HG03280 (cell line): ENCODE results near the gene TAS1R1.
A peak's percentile ranks its signal among the peaks of the same experiment; 100 is the strongest.

Experiments
- ATAC-seq: cut with Tn5 transposase; IDR thresholded peaks from one replicate; pipeline ENCODE4 v1.9.1; 2021; ENCODE audit warnings: mild to moderate bottlenecking, moderate library complexity; ENCODE audit not compliant: unreplicated experiment

The TAS1R1 gene

DNA sequence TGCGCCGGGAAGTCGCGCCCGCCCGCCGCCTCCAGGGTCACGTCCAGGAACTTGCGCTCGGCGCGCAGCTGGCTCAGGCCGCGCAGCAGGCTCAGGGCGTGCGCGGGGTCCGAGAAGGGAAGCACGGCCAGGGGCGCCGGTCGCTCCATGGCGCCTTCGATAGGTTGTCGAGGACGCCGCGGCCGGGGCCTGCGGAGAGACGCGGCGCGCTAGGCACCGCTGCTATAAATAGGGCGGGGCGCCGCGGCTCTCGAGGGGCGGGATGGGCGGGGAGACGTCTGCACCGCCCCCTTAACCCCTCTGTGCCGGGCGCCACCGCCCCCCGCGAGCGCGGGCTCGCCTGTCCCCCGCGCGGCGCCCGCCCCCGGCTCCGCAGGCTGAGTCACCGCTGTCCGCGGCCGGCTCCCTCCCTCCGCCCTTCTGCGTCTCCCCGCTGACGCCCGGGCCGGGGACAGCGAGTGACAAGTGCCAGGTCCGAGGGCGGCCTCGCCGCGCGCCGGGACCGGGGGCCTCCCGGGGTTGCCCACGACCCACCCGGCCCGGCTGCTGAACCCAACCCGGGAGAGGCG is 47.6 kb downstream of the TAS1R1 start, which contains the start of gene KLHL21:
Gene KLHL21 (minus strand): TSS at position 201 of the 569 bp plus-strand sequence. CDS start 52 bp downstream, at position 149.
- peak; percentile 56 for ATAC-seq

DNA sequence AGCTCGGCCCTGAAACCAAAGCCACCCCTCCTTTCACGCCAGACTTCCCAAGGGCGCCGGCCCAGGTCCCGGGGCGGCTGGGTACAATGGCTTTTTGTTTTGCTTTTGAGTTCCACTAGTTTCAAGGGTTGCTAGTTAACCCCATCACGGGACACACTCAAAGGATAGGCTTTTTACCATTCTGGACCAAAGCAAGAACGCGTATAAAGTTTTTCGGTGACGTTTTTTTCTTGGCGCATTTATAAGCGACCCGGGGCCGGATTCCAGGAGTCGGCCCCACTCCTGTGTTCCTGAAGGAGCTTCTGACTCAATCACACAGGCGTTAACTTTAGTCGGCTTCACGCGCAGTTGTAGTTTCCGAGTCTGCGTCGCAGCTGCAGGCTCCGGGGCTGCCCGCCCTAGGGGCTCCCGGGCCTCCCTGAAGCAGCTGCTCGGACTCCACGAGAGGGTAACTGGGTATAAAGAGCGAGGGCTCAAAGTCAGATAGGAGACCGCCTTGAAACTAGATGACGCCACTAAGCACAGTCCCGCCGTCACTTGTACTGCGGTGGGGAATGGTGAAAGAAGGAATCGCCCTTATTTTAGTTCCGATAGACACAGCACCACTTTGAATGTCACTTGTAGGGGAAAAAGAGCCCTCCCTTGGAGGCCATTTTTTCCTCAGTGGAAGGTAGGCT is 48.3 kb downstream of the TAS1R1 start:
- ATAC-seq = peak; percentile 33

DNA sequence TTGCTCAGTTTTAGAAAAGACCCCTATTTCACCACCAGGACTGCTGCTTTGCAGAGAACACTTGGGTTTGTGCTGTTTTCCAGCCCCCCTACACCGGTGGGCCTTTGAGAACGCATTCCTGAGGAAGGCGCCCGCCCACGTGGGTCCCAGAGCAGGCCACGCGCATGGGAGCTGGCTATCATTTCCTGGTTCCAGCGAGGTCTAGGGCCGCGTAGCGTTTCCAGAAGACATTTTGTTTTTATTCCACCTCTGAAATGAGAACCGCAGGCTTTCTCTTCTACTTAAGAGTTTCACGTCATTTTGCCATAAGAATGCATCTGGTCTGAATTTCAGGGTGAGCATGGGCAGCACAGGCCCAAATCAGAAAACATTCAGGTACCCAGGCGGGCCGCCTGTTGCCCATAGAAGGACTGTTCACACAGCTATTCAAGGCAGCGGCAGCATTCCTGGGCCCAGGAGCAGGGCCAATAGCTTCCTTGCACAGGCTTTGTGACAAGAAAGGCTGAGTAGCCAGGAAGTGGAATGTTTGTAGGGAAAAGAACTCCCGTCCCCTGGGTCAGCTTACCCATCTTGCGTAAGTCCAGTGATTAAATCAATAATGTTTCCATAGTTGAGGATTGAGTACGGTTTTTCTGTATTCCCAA is 48.9 kb downstream of the TAS1R1 start:
- ATAC-seq = no peak

DNA sequence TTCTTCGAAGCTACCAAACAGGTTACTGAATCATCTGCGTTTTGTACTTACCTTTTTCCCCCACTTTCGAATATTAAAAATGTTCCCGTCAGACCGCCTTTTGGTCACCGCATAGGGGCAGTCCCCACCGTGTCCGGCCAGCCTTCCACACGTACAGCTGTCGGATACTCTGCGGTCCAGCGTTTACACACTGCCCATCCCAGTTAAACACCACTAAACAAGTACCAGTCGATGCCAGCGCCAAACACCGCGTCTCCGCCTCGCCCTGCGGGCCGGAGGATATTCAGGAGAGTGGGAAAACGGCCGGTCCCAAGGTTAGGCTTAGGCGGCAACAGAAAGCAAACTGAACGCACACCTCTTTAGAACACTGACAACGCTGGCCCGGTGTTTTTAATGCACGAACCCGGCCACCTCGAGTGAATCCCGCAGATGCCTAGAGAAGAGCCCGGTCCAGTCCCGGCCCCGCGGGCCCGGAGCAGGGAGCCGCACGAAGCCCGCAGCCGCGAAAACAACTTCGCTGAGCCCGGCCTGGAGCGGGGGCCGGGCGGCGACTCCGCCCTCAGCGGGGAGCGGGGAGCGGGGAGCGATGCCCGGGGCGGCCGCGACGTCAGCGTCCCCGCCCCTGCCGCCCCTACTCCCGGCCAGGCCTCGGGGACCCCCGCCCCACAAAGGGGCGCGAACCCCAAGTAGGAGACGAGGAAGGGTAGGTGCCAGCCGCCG is 57.7 kb downstream of the TAS1R1 start:
- ATAC-seq = no peak

DNA sequence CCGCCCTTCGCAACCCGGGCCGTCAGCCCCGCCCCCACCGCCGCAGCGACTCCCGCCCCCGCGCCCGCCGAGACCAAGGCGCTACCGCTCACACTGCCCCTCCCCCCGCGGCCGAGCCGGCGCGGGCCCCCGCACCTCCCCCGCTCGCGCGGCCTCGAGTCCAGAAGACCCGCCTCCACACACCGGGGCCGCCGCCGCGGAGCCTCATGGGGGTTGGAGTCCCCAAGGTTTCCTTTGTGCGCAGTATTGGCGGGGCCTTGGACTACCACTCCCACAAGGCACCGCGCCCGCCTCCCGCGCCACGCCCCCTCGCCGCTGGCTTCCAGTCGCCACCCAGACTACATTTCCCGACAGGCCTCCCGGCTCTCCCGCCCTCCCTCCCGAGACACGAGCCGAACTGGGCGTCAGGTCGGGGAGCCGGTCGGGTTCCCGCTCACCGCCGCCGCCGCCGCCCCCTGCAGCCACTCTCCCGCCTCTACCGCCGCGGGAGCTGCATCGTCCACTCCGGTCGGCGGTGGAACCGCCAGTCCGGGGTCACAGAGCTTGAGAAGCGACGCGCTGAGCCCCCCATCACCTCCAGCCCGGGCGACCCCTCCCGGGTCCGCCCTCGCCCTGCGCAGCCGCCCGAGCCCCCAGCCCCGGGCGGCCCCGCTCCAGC is 58.4 kb downstream of the TAS1R1 start, which contains the start of gene PHF13:
Gene PHF13 (plus strand): TSS at position 371 of the 658 bp plus-strand sequence. CDS start 336 bp downstream, outside the sequence.
- peak; percentile 91 for ATAC-seq

DNA sequence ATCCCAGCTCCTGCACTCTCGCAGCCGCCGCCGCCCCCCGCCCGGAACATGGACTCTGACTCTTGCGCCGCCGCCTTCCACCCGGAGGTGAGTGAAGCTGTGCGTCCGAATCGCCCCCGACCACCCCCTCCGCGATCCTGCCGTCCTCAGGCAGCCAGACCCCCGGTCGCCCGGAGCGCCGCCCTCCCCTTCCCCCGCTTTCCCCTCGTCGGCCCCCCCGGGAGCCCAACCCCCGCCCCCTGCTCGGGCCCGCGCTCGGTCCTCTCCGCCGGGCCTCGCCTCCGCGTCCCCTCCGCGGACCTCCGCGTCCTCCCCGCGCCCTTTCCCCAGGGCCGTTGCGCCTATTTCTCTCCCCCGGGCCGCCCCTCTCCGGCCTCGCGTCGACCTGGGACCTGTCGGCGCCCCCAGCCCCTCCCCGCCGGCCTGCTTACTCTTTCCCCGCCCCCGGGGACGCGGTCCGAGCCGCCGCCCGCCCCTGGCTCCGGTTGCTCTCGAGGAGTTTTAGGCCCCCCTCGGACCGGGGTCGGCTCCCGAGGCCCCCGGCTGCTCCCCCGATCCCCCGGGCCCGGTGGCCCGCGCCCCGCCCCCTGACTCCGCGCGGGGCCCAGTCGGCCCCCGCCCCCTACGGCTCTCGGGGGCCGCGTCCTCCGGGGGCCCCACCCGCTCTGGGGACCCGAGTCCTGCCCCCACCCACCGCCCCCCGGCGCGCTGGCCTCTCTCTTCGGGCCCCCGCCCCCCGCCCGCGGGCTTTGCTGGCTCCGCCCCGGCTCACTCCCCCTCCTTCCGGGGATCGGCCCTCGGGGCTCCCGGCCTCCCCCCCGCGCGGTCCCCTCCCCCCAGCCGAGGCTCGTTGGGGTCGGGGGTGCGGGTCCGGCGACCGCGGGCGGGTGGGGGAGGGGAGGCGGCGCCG is 59.2 kb downstream of the TAS1R1 start:
- no peak for ATAC-seq

DNA sequence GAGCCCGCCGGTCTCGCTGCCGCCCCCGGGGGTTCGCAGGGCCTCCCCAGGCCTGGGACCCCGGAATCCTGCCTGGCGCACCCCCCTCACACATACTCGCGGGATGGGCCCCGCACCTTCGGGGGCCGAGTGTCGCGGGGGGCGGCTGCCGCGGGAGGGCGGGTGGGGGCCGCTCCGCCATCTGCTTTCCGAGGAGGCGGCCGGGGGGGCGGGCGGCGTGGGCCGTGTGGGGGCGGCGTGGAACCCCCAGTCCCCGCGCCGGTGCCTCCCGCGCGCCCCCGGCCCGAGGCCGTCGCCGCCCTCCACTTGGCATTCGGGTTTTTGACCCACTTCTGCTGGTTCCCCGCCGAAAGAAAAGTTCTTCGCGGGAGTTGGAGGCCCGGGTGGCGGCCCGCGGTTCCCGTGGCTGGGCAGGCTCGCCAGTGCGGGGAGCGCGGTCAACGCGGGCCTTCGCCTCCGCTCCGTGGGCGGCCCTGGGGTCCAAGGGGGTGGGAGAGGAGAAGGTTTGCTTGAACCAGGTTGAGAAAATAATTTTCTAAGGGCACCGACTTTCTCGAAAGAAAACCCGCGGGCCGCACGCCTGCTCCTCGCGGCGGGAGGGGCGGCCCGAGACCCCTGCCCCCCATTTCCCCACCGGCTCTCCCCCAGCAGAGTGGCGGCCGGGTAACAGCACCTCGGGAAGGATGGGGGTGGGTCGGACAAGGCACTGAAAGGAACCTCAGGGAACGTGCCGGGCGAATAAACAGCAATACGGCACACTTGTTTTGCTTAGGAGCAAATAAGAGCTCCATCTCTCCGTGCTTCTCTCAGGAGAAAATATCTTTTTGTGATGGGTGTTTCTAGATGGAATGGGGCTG is 60.0 kb downstream of the TAS1R1 start:
- ATAC-seq = no peak

DNA sequence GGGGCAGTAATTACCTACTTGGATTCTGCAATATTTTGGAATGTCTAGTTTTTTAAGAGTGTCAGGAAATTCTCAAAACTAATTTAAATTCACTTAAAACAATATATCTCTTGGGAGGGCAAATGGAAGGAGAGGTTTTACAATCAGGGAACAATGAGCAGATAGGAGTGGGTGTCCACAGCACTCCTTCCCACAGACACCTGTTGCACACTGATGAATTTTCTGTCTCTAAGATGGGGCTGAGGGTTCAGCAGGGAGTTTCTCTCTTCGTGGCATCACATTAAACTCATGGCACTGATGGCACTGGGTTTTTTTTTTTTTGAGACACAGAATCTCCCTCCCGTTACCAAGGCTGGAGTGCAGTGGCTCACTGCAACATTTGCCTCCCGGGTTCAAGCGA is 63.9 kb downstream of the TAS1R1 start:
- ATAC-seq = no peak

DNA sequence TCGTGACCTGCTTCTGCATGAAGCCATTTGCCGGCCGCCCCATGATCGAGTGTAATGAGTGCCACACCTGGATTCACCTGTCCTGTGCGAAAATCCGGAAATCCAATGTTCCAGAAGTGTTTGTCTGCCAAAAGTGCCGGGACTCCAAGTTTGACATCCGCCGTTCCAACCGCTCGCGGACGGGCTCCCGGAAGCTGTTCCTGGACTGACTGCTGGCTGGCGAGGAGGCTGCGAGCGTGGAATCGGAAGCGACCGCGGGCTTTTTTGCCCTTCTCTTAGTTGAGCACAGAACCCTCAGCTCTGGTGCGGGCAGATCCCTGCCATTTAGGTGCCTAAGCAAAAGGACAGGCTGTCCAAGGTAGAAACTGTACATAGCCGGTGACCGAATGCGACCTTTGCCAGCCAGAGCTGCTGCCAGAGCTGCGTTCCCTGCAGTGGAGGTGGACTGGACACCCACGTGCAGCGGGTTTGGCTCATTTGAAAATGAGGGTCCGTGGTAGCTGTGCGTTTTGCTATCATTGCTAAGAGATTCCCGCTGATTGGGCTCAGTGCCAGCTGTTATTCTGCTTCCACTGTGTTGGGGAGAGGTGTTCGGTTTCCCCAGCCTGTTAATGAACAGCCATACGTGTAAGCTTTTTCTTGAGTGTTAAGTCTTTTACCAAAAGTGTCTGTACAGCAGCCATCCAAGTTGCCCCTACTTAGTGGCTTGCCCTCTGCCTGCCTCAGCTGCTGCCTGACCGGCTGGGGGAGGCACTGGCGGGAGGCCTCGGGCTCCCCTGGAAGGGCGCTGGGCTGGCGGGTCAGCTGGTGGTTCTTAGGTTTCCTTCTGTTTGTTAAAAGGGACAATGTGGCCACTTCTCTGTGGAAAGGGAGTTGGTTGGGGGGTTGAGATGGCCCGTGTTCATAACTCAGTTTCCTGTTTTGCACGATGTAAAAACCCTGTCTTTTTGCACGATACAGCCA is 66.6 kb downstream of the TAS1R1 start:
- no peak for ATAC-seq

DNA sequence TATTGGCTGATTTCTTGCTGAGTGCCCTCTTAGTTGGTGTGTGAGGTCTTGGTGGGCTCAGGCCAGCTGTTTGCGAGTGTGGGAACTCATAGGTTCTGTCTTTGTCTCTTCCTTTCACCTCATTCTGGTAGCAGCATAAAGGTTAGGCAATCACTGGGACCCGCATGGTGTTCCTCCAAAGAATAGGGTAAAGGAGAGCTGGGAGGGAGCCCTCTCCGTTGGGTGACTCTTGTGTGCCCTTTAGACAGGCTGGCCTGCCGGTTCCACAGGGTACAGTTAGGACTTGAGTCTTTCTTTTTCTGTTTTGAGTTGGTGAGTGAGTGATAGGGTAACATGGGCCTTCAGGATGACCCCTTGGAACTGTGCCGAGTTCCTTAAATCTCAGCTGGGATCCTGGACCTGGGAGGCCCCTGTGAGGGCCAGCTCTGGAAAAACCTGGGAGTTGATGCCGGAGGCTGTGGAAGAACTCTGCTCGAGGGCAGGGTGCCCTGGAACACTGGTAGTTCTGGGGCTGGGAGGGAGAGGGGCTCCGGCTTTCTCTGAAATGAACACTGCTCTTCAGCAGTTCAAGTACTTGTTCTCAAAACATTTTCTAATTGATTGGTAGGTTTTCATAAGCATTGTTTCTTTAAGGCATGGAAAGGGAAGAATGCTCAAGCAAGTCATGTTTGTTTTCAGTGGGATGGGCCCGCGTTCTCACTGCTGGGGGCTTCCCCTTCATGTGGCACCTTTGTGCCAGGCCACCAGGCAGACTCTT is 67.5 kb downstream of the TAS1R1 start:
- ATAC-seq = no peak

DNA sequence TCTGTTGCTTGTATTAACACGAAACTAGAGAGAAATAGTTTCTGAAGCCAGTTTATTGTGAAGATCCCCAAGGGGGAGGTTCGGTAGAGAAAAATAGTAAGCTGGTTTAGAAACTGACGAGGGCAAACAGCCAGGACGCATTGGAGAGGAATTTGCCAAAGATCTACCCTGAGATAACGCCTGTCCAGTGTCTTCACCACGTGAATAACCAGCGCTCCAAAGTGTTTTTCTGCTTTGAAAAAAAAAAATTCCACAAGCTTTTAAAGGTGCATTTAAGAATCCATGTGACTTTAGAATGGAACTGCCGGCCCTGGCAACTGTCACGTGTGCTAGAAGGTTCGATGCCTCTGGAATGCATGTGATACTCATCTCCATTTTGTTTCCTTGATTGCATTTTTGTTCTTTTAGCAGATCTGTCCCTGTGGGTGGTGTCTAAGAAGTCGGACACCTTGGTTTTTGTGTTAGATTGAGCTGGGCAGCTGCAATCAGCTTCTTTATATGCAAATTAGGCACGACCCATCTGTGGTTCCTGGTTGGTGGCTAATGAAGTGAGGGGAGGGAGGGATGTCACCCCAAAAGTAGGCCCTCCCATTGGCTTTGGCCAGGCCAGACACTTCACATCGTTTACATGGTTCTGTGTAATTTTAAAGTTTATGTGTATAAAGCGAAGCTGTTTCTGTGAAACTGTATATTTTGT is 68.3 kb downstream of the TAS1R1 start:
- no peak for ATAC-seq

DNA sequence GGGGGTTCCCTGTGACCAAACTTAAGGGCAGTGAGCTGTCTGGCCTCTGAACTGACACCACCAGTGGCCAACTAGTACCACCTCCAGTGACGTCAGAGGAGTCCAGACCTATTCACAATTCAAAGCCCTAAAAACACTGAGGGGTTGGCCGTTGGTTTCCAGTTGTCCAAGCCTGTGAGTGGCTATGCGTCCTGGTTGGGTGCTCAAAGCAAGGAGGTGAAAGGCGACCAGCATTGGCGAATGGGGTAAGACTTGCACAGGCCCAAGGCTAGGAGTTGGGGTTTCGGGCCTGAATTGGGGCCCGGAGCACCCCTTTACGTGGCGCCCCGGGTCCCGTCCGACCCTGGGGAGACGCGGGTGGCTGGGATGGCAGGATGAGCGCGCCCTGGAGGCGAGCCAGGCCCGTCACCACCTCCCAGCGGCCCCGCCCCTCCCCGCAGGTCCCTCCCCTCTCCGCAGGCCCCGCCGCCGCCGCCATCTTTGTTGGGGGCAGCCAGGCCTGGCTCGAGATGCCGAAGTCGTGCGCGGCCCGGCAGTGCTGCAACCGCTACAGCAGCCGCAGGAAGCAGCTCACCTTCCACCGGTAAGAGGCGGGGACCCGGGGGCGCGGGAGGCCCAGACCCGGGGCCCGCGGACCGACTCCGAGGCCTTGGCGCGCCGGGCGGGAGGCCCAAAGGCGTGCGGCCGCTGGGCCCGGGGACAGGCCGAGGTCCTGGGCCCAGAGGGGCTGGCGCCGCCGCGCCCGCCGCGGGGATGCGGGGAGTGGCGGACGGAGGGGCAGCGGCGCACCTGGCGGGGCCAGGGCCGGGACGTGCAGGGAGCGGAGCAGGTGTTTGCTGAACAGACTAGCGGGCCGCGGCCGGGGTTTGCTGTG is 69.8 kb downstream of the TAS1R1 start, which contains the start of gene THAP3:
Gene THAP3 (plus strand): TSS at position 159 of the 874 bp plus-strand sequence. CDS start 351 bp downstream, at position 510.
- peak; percentile 87 for ATAC-seq

DNA sequence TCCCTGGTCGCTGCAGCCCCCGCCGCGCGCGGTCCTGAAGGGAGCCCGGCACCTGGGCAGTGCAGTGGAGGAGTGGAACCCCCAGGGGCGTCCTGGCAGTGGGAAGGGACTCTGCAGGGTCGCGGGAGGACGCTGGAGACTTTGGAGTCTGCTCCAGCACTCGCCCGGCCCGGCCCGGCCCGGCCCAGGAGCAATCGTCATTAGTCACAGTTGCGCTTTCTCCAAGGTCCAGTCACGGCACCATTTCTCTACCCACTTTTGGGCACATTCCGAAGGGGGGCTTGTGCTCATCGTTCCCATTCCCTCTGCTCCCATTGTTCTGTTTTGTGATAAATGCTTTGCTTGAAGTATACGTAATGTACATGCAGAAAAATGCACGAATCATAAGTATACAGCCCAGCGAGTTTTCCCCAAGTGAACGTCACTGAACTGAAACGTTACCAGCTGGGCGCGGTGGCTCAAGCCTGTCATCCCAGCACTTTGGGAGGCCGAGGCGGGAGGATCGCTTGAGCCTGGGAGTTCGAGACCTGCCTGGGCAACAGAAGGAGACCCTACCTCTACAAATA is 70.6 kb downstream of the TAS1R1 start:
- peak; percentile 4 for ATAC-seq

DNA sequence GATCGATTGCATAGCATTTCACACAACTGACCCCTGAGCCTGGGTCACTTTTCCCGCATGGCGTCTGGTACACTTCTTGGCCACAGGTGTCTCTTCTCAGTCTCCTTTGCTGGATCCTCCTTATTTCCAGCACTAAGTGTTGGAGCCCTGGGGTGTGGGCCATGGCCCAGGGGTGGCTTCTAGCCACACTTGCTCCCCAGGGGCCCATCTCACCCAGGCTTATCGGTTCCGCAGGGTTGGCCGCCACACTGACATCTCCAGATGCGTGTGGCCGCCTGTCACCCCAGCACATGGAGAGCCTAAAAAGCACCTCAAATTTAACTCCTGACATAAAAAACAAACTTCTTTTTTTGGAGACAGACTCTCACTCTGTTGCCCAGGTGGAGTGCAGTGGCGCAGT is 71.9 kb downstream of the TAS1R1 start:
- no peak for ATAC-seq
